HCT116 (cell line): ENCODE data around the gene TTYH1.

ENCODE experiments used
- ATF3 ChIP-seq: IDR thresholded peaks from 2 replicates; pipeline ENCODE4 v1.6.1; 2012
- CBX3 ChIP-seq: IDR thresholded peaks from 2 replicates; pipeline ENCODE4 v1.6.1; 2012; ENCODE audit warnings: low read depth
- CTCF ChIP-seq, 3 experiments: fragments of 200-600 bp in 1 of 3; sonication (generic) in 1 of 3; IDR thresholded peaks in 2 of 3; conservative IDR thresholded peaks in 1 of 3; 2 replicates each; pipeline ENCODE4 v1.5.1; 2012 to 2017; ENCODE audit warnings: low read depth in 2 of 3, low read length in 2 of 3, antibody characterized with exemption in 1 of 3, borderline replicate concordance in 1 of 3, control low read depth in 1 of 3, mild to moderate bottlenecking in 1 of 3, mixed read lengths in 1 of 3, mixed run types in 1 of 3, moderate library complexity in 1 of 3; ENCODE audit not compliant: insufficient read depth in 1 of 3
- EZH2 ChIP-seq: fragments of 200-600 bp; sonication (generic); IDR thresholded peaks from 2 replicates; pipeline ENCODE4 v1.6.1; 2017; ENCODE audit warnings: antibody characterized with exemption, mixed run types
- EZH2phosphoT487 ChIP-seq: fragments of 200-600 bp; IDR thresholded peaks from 2 replicates; pipeline ENCODE4 v1.6.1; 2018; ENCODE audit warnings: antibody characterized with exemption, borderline replicate concordance
- FOSL1 ChIP-seq: IDR thresholded peaks from 2 replicates; pipeline ENCODE4 v1.6.1; 2012; ENCODE audit warnings: low read depth
- MAX ChIP-seq: IDR thresholded peaks from 2 replicates; pipeline ENCODE4 v1.6.1; 2012
- POLR2A ChIP-seq: IDR thresholded peaks from 2 replicates; pipeline ENCODE4 v1.7.0; 2011; ENCODE audit warnings: borderline replicate concordance; ENCODE audit not compliant: insufficient read depth, insufficient read length; ENCODE audit errors: extremely low read depth
- YY1 ChIP-seq: IDR thresholded peaks from 2 replicates; pipeline ENCODE4 v1.6.1; 2011; ENCODE audit warnings: low read length, low read depth, moderate library complexity, mild to moderate bottlenecking; ENCODE audit not compliant: insufficient replicate concordance; ENCODE audit errors: extremely low read depth

- no peak for TF ChIP-seq EZH2phosphoT487
- no peak for TF ChIP-seq CTCF (IDR thresholded peaks at IDR 0.05 in 2 of 3, conservative IDR thresholded peaks at IDR 0.05 in 1 of 3; ENCODE audit: borderline replicate concordance in 1 of 3, insufficient read depth in 1 of 3, low read depth in 2 of 3, low read length in 2 of 3)
- no peak for TF ChIP-seq CBX3
- TF ChIP-seq POLR2A = no peak
- no peak for TF ChIP-seq ATF3
- no peak for TF ChIP-seq YY1
- no peak for TF ChIP-seq FOSL1
- TF ChIP-seq MAX = no peak
- no peak for TF ChIP-seq EZH2
Observed at GRCh38 chr19:54434873-54435214, 19.6 kb downstream of the TTYH1 start.
